Activated naive CD4-positive, alpha-beta T cell treated with anti-CD3 and anti-CD28 coated beads for 36 hours (primary cell): ENCODE data around the gene ZDHHC11. TPM values are rescaled to one million over a fixed set of nuclear protein-coding genes. Genes with fewer than 3 reads are reported as not detected.
"Not testable (repeated sequence)": the region's sequence is repeated elsewhere in the genome, so short reads cannot be mapped to it uniquely, and the experiment has no call there.

Source experiments
- CTCF ChIA-PET: fragments of 350-600 bp; sonication (Branson Sonifier 250); formaldehyde crosslinking; loops from one replicate; lab custom pipeline; 2021; ENCODE audit warnings: antibody characterized with exemption; lab: Charles Lee
- DNase-seq: peaks from one replicate; pipeline ENCODE4 v3.0.0-alpha.2; 2020
- H3K27ac Mint-ChIP-seq: one replicate; pipeline ENCODE4 v1.8.0; 2021; ENCODE audit warnings: mild to moderate bottlenecking, mixed read lengths
- H3K27me3 Mint-ChIP-seq: one replicate; pipeline ENCODE4 v1.8.0; 2021; ENCODE audit warnings: low read depth, mixed read lengths
- H3K36me3 Mint-ChIP-seq: one replicate; pipeline ENCODE4 v1.8.0; 2021; ENCODE audit warnings: low read depth, mixed read lengths
- H3K4me1 Mint-ChIP-seq: one replicate; pipeline ENCODE4 v1.8.0; 2021; ENCODE audit warnings: low read depth, mixed read lengths
- H3K4me3 Mint-ChIP-seq: one replicate; pipeline ENCODE4 v1.8.0; 2021; ENCODE audit warnings: mild to moderate bottlenecking, moderate library complexity, mixed read lengths
- H3K9me3 Mint-ChIP-seq: one replicate; pipeline ENCODE4 v1.8.0; 2021; ENCODE audit warnings: mixed read lengths
- intact Hi-C: fragments of 100-400 bp; cut with micrococcal nuclease; formaldehyde crosslinking; loops from one replicate; pipeline ENCODE4 v1.15.1; 2023
- total RNA-seq, 2 experiments: library from RNA; stranded (reverse); gene quantifications; one replicate each; pipeline ENCODE4 v1.2.3, GENCODE V29; 2021

Gene ZDHHC11
- total RNA-seq, 2 experiments from 2014 or later = 3.6 TPM

- H3K4me3 Mint-ChIP-seq, intact Hi-C loops, CTCF ChIA-PET, DNase-seq, H3K27me3 Mint-ChIP-seq, H3K4me1 Mint-ChIP-seq, H3K36me3 Mint-ChIP-seq, H3K9me3 Mint-ChIP-seq, H3K27ac Mint-ChIP-seq: not testable (repeated sequence)
These were observed 98.8 kb downstream of the ZDHHC11 start for GRCh38 chr5:751992-752391.

GRCh38 chr5:751496-751895, 99.3 kb downstream of the ZDHHC11 start:
- Mint-ChIP-seq H3K36me3 (no peaks in the 10 kb centered on the region), H3K27me3 (no peaks in the 10 kb centered on the region), H3K4me3 (no peak overlapping the region), H3K9me3 (no peaks in the 10 kb centered on the region), H3K27ac (no peak overlapping the region), H3K4me1 (peaks cover 2% of the 10 kb centered on the region)
- no peak for DNase-seq
- CTCF ChIA-PET = no interaction called here
- intact Hi-C loops = no loop called here

- H3K27me3 Mint-ChIP-seq, H3K4me3 Mint-ChIP-seq, H3K9me3 Mint-ChIP-seq, H3K27ac Mint-ChIP-seq, CTCF ChIA-PET, H3K36me3 Mint-ChIP-seq, intact Hi-C loops, H3K4me1 Mint-ChIP-seq, DNase-seq: not testable (repeated sequence)
These were observed 100.6 kb downstream of the ZDHHC11 start for GRCh38 chr5:750226-750625.

- H3K9me3 Mint-ChIP-seq = no peaks in the 10 kb centered on the region
- peaks cover under 1% of the 10 kb centered on the region for H3K4me1 Mint-ChIP-seq
- no peak for DNase-seq
- H3K4me3 Mint-ChIP-seq = no peak overlapping the region
- CTCF ChIA-PET = no interaction called here
- intact Hi-C loops = no loop called here
- no peak overlapping the region for H3K27ac Mint-ChIP-seq
- H3K27me3 Mint-ChIP-seq = no peaks in the 10 kb centered on the region
- no peaks in the 10 kb centered on the region for H3K36me3 Mint-ChIP-seq
These were observed 101.6 kb downstream of the ZDHHC11 start for GRCh38 chr5:749101-749670.

GRCh38 chr5:748011-748980, 102.5 kb downstream of the ZDHHC11 start:
- CTCF ChIA-PET = interaction anchor here (0.6 kb wide), 1 partner anchor 9 kb away, joined by 4 read pairs; no protein-coding TSS in a partner anchor
- H3K36me3 Mint-ChIP-seq, H3K4me1 Mint-ChIP-seq, H3K9me3 Mint-ChIP-seq, H3K27me3 Mint-ChIP-seq, intact Hi-C loops, DNase-seq, H3K4me3 Mint-ChIP-seq, H3K27ac Mint-ChIP-seq: not testable (repeated sequence)

GRCh38 chr5:747303-747844, 103.4 kb downstream of the ZDHHC11 start:
- H3K4me1 Mint-ChIP-seq, H3K4me3 Mint-ChIP-seq, H3K36me3 Mint-ChIP-seq, H3K27me3 Mint-ChIP-seq, DNase-seq, intact Hi-C loops, CTCF ChIA-PET, H3K27ac Mint-ChIP-seq, H3K9me3 Mint-ChIP-seq: not testable (repeated sequence)

GRCh38 chr5:746258-746761, 104.5 kb downstream of the ZDHHC11 start:
- Mint-ChIP-seq H3K27me3 (no peaks in the 10 kb centered on the region), H3K36me3 (no peaks in the 10 kb centered on the region), H3K4me1 (no peaks in the 10 kb centered on the region), H3K9me3 (no peaks in the 10 kb centered on the region), H3K27ac (no peak overlapping the region), H3K4me3 (no peak overlapping the region)
- intact Hi-C loops = no loop called here
- no peak for DNase-seq
- CTCF ChIA-PET = no interaction called here

Other genes starting within 250 kb of the ZDHHC11 start
- gene CEP72, start 238.6 kb downstream of the ZDHHC11 start, total RNA-seq = 10 to 100 TPM; 18.3 to 18.8 TPM
- gene TPPP, start 157.6 kb downstream of the ZDHHC11 start, total RNA-seq = under 1 TPM; 0.02 to 0.10 TPM
- gene ZDHHC11B, start 66.3 kb downstream of the ZDHHC11 start, total RNA-seq = not detected
- 10 to 100 TPM; 42.4 to 45.4 TPM for gene BRD9, start 41.8 kb upstream of the ZDHHC11 start, total RNA-seq
- gene TRIP13, start 41.9 kb upstream of the ZDHHC11 start, total RNA-seq = 10 to 100 TPM; 24.0 to 29.9 TPM
- 1 to 10 TPM; 1.4 to 2.5 TPM for gene NKD2, start 157.8 kb upstream of the ZDHHC11 start, total RNA-seq